Daoy (cell line): ENCODE results near the gene ADCY10. TPM values are rescaled to one million over a fixed set of nuclear protein-coding genes. Genes with fewer than 3 reads are reported as not detected.
"Not testable (repeated sequence)": the region's sequence is repeated elsewhere in the genome, so short reads cannot be mapped to it uniquely, and the experiment has no call there.

Source experiments
- DNase-seq: peaks from one replicate; pipeline ENCODE4 v3.0.0-alpha.2; 2015; ENCODE audit warnings: low read depth
- total RNA-seq: library from RNA; depleted of rRNA; stranded (reverse); fragments of >200 nt; shearing (Covaris generic); gene quantifications from 2 replicates; pipeline ENCODE4 v1.2.3, GENCODE V29; 2014

The ADCY10 gene
- total RNA-seq, 1 experiment from 2014 or later, result not detected

GRCh38 chr1:167881786-167882185 lies 32.1 kb downstream of the ADCY10 start:
- DNase-seq, result peak; percentile 35

- peak; percentile 23 for DNase-seq
Measured at GRCh38 chr1:167881069-167881468, 32.9 kb downstream of the ADCY10 start.

GRCh38 chr1:167880580-167881021 lies 33.3 kb downstream of the ADCY10 start:
- DNase-seq, result peak; percentile 7

- no peak for DNase-seq
Measured at GRCh38 chr1:167879508-167879907, 34.4 kb downstream of the ADCY10 start.

- DNase-seq, result no peak
Measured at GRCh38 chr1:167878372-167879160, 35.4 kb downstream of the ADCY10 start.

- no peak for DNase-seq
Measured at GRCh38 chr1:167876597-167877175, 37.2 kb downstream of the ADCY10 start.

- no peak for DNase-seq
Measured at GRCh38 chr1:167871331-167871730, 42.6 kb downstream of the ADCY10 start.

- DNase-seq, result not testable (repeated sequence)
Measured at GRCh38 chr1:167869157-167870001, 44.6 kb downstream of the ADCY10 start.

- DNase-seq, result not testable (repeated sequence)
Measured at GRCh38 chr1:167866739-167867414, 47.1 kb downstream of the ADCY10 start.

GRCh38 chr1:167866326-167866725 lies 47.6 kb downstream of the ADCY10 start:
- not testable (repeated sequence) for DNase-seq

- DNase-seq, result not testable (repeated sequence)
Measured at GRCh38 chr1:167865804-167866308, 48.1 kb downstream of the ADCY10 start.

- DNase-seq, result not testable (repeated sequence)
Measured at GRCh38 chr1:167865193-167865592, 48.7 kb downstream of the ADCY10 start.

- DNase-seq, result no peak
Measured at GRCh38 chr1:167864392-167865032, 49.4 kb downstream of the ADCY10 start.

- no peak for DNase-seq
Measured at GRCh38 chr1:167863921-167864279, 50.0 kb downstream of the ADCY10 start.

- not testable (repeated sequence) for DNase-seq
Measured at GRCh38 chr1:167863191-167863920, 50.6 kb downstream of the ADCY10 start.

GRCh38 chr1:167862432-167863076 lies 51.4 kb downstream of the ADCY10 start:
- peak; percentile 69 for DNase-seq

- no peak for DNase-seq
Measured at GRCh38 chr1:167861664-167862381, 52.1 kb downstream of the ADCY10 start.

- no peak for DNase-seq
Measured at GRCh38 chr1:167860231-167860923, 53.6 kb downstream of the ADCY10 start.
